K562 (cell line): ENCODE results near the gene CCND3. TPM values are rescaled to one million over a fixed set of nuclear protein-coding genes. Genes with fewer than 3 reads are reported as not detected.

Source experiments
- AFF4 ChIP-seq: sonication (generic); formaldehyde crosslinking; IDR thresholded peaks from 2 replicates; pipeline ENCODE4 v1.8.0; 2023; ENCODE audit warnings: mild to moderate bottlenecking, missing genetic modification reagents
- ATF6 ChIP-seq: sonication (generic); formaldehyde crosslinking; IDR thresholded peaks from 2 replicates; pipeline ENCODE4 v1.4.0; 2020; ENCODE audit warnings: mild to moderate bottlenecking, missing genetic modification reagents
- CUX1 ChIP-seq: fragments of 200-800 bp; sonication (Bioruptor generic); IDR thresholded peaks from 2 replicates; pipeline ENCODE4 v1.6.1; 2016; ENCODE audit warnings: missing genetic modification characterization, missing compliant biosample characterization
- FUS ChIP-seq: fragments of 200-400 bp; formaldehyde crosslinking; optimal IDR thresholded peaks from 2 replicates; pipeline ENCODE3; 2017; ENCODE audit warnings: low read depth, low read length
- IRF9 ChIP-seq: fragments of 450-650 bp; IDR thresholded peaks from 2 replicates; pipeline ENCODE4 v1.6.1; 2016; ENCODE audit warnings: missing biosample characterization, missing genetic modification characterization
- THAP12 ChIP-seq: fragments of 250-450 bp; sonication (Bioruptor Pico); IDR thresholded peaks from 2 replicates; pipeline ENCODE4 v1.9.0; 2021; ENCODE audit warnings: mild to moderate bottlenecking, inconsistent platforms
- VEZF1 ChIP-seq: fragments of 200-800 bp; sonication (Bioruptor generic); IDR thresholded peaks from 2 replicates; pipeline ENCODE4 v1.6.1; 2017; ENCODE audit warnings: missing genetic modification characterization, missing compliant biosample characterization
- polyA plus RNA-seq, 8 experiments: library from polyadenylated mRNA; depleted of rRNA in 4 of 8; stranded (reverse) in 5 of 8; unstranded in 3 of 8; fragments of >200 nt; fragmentation: Nextera tagmentation in 2 of 8; fragmentation: Illumina TruSeq in 1 of 8; extraction: Ambion mirVana in 2 of 8; extraction: Trizol in 1 of 8; gene quantifications; 2 replicates each; pipeline versions ENCODE4 v1.2.1 to v1.2.3, GENCODE V29; 2011 to 2014; ENCODE audit warnings: inconsistent platforms in 1 of 8, missing spikeins in 1 of 8
- total RNA-seq, 7 experiments: library from RNA; depleted of rRNA in 6 of 7; stranded (reverse); fragments of >200 nt in 6 of 7; fragmentation: Illumina TruSeq in 2 of 7; extraction: Trizol in 2 of 7; gene quantifications; 2 replicates each; pipeline versions ENCODE4 v1.2.1 to v1.2.3, GENCODE V29; 2011 to 2021; ENCODE audit warnings: low replicate concordance in 1 of 7

The CCND3 gene
- total and polyA plus RNA-seq, 9 of the 15 experiments (the other 6 are each of a cell fraction or from before 2014, with no cell fraction given): 21.5 to 204 (median 97.4) TPM

GRCh38 chr6:41936073-41936837, 5.4 kb downstream of the CCND3 start (continued):
- TF ChIP-seq VEZF1 (CRISPR knock-in tag) (peak; percentile 93), THAP12 (CRISPR knock-in tag) (no peak), AFF4 (CRISPR knock-in tag) (peak; percentile 21; the same call in 1 of the 2 replicates), FUS (no peak), ATF6 (CRISPR knock-in tag) (no peak), CUX1 (no peak), IRF9 (peak; percentile 72)
